Stimulated activated CD8-positive, alpha-beta memory T cell treated with anti-CD3 and anti-CD28 coated beads, Interleukin-4, amount 100 ng/mL, for 24 hours (primary cell): ENCODE results near the gene SLC25A43.
"Not testable (repeated sequence)": the region's sequence is repeated elsewhere in the genome, so short reads cannot be mapped to it uniquely, and the experiment has no call there.

Experiments
- DNase-seq: peaks from one replicate; pipeline ENCODE4 v3.0.0-alpha.2; 2020; ENCODE audit warnings: low read depth

SLC25A43 gene

GRCh38 chrX:119407681-119408080, 8.5 kb downstream of the SLC25A43 start:
- no peak for DNase-seq

- no peak for DNase-seq
Measured at GRCh38 chrX:119410027-119410819, 11.1 kb downstream of the SLC25A43 start.

- DNase-seq = no peak
Measured at GRCh38 chrX:119410854-119411253, 11.7 kb downstream of the SLC25A43 start.

- no peak for DNase-seq
Measured at GRCh38 chrX:119411959-119412358, 12.8 kb downstream of the SLC25A43 start.

- no peak for DNase-seq
Measured at GRCh38 chrX:119417376-119417775, 18.2 kb downstream of the SLC25A43 start.

- no peak for DNase-seq
Measured at GRCh38 chrX:119417842-119418241, 18.7 kb downstream of the SLC25A43 start.

GRCh38 chrX:119419146-119419545, 20.0 kb downstream of the SLC25A43 start:
- no peak for DNase-seq

GRCh38 chrX:119419898-119420297, 20.8 kb downstream of the SLC25A43 start:
- no peak for DNase-seq

GRCh38 chrX:119421016-119421705, 22.0 kb downstream of the SLC25A43 start:
- DNase-seq = no peak

- DNase-seq = no peak
Measured at GRCh38 chrX:119423631-119424030, 24.5 kb downstream of the SLC25A43 start.

- no peak for DNase-seq
Measured at GRCh38 chrX:119424999-119425398, 25.9 kb downstream of the SLC25A43 start.

- DNase-seq = no peak
Measured at GRCh38 chrX:119427024-119427794, 28.1 kb downstream of the SLC25A43 start.

GRCh38 chrX:119427795-119428185, 28.7 kb downstream of the SLC25A43 start:
- no peak for DNase-seq

GRCh38 chrX:119429471-119429870, 30.3 kb downstream of the SLC25A43 start:
- DNase-seq = no peak

GRCh38 chrX:119441295-119441694, 42.2 kb downstream of the SLC25A43 start:
- not testable (repeated sequence) for DNase-seq

- no peak for DNase-seq
Measured at GRCh38 chrX:119442286-119442685, 43.1 kb downstream of the SLC25A43 start.

GRCh38 chrX:119453202-119453601, 54.1 kb downstream of the SLC25A43 start:
- DNase-seq = no peak

GRCh38 chrX:119455264-119455663, 56.1 kb downstream of the SLC25A43 start:
- DNase-seq = no peak

- DNase-seq = no peak
Measured at GRCh38 chrX:119459181-119459580, 60.0 kb downstream of the SLC25A43 start.

- DNase-seq = no peak
Measured at GRCh38 chrX:119465555-119465954, 66.4 kb downstream of the SLC25A43 start.

GRCh38 chrX:119466970-119467369, 67.8 kb downstream of the SLC25A43 start:
- DNase-seq = no peak

GRCh38 chrX:119467433-119467832, 68.3 kb downstream of the SLC25A43 start:
- no peak for DNase-seq
